HG03139 (cell line): Measurements from ENCODE around the gene ZG16.

Experiments used
- ATAC-seq: cut with Tn5 transposase; IDR thresholded peaks from one replicate; pipeline ENCODE4 v1.9.1; 2021; ENCODE audit not compliant: unreplicated experiment

ZG16 gene

DNA sequence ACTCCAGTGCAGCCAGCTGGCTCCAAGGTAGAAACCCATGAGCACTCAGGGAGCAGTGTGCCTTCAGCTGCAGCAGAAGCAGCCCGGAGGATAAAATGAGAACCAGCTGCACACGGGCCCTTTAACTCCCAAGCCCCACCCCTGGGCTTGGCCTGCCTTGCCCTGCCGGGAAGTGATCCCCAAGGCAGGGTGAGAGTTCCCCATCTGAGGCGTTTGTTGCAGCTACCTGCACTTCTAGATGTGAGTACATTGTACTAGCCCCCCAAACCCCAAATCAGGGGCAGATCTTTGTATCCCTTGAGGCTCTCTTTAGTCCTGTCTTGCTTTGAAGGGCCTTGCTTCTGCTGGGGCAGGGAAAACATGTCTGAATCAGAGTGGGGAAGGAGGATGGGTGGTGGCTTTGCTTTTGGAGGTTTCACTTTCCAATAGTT is 42.2 kb downstream of the ZG16 start, which contains the start of gene MVP:
MVP (plus strand) TSS at position 192 of the 431 bp plus-strand sequence. CDS start 10,088 bp downstream, outside the sequence.
- no peak for ATAC-seq

DNA sequence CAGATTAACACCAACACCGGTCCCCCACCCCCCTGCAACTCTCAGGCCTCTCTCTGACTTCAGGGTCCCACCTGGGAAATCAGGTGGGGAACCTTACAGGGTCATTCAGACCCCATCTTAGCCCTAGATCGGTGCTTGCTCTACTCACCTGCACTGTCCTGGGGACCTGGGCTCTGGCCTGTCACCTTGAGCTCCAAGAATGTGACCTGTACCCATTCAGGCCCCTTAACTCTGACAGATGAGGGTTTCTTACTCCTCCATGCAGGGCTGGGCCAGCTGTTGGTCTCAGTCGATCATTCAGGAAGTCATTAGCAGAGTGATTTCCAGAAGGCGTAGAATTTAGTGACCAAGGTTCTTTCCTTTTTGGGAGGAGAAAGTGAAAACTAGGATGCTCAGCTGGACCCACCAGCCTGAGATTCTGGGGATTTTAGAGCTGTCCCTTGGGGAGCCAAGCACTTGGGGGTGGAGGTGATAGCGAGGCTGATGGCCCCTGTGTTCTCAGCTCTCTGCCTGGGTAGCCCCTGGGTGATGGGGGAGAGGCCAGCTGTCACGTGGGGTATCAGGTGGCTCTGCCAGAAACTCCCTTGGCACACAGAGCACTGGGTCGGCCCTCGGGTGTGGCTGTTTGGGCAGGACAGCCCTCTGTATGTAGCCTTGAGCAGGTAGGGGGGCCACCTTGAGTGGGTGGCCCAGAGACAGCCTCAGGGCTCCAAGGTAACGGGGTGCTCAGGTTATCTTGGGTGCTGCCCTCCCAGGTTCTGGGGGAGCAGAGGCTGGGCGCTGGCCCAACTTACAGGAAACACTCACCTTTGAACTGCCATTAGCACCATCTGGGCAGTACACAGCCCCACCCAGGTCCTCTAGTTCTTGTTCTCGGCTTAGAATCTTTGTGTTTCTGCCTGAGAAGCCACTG is 42.9 kb downstream of the ZG16 start:
- ATAC-seq: peak; percentile 37

DNA sequence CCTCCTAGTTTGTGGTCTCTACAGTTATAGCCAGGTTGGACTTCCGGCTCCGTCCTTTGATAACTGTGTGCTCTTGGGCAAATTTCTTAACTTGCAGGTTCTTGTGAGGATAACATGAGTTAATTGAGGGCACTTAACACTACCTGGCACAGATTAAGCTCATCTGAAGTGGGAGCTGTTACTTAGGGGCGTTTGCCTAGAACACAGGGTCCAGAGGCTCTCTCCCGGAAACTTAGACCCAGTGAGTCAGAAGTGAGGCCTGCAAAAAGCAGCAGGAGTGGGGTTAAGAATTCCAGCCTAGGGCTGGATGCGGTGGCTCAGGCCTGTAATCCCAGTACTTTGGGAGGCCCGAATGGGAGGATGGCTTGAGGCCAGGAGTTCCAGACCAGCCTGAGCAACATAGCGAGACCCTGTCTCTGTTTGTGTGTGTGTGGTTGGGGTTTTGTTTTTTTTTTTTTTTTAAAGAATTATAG is 43.6 kb downstream of the ZG16 start:
- no peak for ATAC-seq

DNA sequence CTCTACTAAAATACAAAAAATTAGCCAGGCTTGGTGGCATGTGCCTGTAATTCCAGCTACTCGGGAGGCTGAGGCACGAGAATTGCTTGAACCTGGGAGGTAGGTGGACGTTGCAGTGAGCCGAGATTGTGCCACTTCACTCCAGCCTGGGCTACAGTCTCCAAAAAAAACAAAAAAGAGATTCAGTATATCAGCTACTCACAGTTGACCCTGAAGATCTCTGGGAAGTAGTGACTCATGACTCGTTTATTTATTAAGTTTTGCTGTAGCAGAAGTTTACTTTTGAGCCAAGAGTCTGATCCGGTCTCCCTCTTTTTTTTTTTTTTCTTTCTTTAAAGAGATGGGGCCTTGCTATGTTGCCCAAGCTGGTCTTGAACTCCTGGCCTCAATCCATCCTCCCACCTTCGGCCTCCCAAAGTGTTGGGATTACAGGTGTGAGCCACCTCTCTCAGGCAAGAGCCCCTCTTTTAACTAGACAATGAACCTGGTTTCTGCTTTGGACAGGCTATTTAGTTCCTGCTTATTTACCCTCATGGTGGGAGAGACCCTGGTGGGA is 46.6 kb downstream of the ZG16 start:
- no peak for ATAC-seq

DNA sequence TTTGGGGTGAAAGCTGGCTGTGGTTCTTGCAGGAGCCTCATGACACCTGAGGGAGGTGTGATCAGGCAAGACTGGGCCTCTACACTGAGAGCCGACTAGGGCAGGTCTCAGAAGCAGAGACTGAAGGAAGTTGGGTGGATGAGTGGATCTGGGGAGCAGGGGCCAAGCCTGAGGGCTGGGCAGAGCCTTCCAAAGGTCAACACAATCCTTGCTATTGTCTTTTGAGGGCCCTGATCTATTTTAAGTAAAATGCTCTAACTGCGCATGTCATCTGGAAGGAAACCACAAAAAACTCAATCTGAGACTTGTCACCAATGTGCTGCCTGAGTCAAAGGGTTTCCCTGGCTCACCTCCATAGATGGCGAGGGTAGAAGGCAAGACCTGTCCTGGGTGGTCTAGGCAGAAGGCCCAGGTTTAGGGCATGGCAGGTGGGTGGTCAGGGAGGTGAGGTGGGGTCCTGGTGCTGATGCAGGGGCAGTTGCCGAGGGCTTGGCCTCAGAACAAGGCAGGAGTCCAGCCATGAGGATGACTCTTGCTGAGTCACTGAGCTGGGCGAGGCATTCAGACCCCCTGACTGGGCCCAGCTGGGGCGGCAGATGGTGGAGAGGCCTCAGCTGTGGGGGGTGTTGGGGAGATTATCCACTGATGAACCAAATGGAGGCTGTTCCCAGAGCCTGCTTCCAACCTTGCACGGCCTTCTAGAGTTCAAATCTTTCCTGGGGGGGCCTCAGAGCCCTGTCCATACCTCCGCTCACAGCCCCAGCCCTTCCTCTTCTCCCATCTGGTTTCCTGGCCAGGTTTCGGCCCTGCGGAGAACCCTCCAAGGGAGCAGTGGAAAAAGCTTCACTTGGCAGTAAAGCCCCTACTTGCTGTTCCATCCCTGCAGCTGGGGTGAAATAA is 47.3 kb downstream of the ZG16 start:
- no peak for ATAC-seq

DNA sequence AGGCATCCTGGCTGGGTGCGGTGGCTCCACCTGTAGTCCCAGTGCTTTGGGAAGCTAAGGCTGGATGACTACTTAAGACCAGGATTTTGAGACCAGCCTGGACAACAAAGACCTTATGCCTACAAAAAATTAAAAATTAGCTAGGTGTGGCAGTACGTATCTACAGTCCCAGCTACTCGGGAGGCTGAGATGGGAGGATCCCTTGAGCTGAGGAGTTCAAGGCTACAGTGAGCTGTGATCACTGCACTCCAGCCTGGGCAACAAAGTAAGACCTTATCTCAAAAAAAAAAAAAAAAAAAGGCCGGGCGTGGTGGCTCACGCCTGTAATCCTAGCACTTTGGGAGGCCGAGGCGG is 48.3 kb downstream of the ZG16 start:
- ATAC-seq: no peak

DNA sequence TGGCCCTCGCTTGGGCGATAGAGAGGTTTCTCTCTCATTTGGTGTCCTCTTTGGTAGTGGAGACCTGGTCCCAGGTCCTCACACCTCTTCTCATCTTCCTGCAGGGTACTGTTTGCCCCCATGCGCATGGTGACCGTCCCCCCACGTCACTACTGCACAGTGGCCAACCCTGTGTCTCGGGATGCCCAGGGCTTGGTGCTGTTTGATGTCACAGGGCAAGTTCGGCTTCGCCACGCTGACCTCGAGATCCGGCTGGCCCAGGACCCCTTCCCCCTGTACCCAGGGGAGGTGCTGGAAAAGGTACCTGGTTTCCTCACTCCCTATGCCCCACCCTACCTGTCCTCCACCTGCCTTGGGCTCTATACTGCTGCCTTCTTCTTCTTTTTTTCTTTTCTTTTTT is 52.7 kb downstream of the ZG16 start:
- no peak for ATAC-seq

DNA sequence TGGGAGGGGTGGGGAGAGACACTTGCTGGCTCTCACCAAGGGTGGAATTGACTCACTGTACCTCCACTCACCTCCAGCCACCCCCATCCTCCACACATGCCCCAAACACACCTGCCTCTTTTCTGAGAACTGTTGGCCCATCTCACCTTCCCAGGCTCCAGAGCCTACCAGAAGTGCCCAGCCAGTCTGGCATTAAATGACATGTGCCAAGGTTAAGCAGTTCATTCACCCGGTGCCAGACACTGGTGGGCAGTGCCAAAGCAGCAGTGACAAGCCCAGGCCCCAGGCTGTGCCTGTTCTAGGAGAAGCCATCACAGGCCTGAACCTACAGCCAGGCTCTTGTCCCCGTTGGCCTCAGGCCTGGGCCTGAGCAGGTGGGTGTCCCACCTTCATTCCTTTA is 53.4 kb downstream of the ZG16 start:
- ATAC-seq: no peak
